DOHH2 (cell line): ENCODE measurements around the gene C20orf202.
"Not testable (repeated sequence)": the region's sequence is repeated elsewhere in the genome, so short reads cannot be mapped to it uniquely, and the experiment has no call there.

Experiments used
- H3F3A ChIP-seq: fragments of 200-600 bp; sonication (generic), shearing (Covaris generic); 2 replicates; pipeline ENCODE4 v1.6.0; 2016; ENCODE audit warnings: antibody characterized with exemption, mild to moderate bottlenecking; ENCODE audit not compliant: control insufficient read depth, insufficient read depth
- H3K27ac ChIP-seq: fragments of 200-600 bp; sonication (generic); 2 replicates; pipeline ENCODE4 v1.5.1; 2014; ENCODE audit warnings: low read depth, mild to moderate bottlenecking, low read length, moderate library complexity
- H3K27me3 ChIP-seq: fragments of 200-600 bp; sonication (generic); 2 replicates; pipeline ENCODE4 v1.6.1; 2014; ENCODE audit warnings: mild to moderate bottlenecking, low read length, mixed read lengths; ENCODE audit not compliant: control insufficient read depth
- H3K36me3 ChIP-seq: fragments of 200-600 bp; sonication (generic); 2 replicates; pipeline ENCODE4 v1.6.1; 2014; ENCODE audit warnings: mild to moderate bottlenecking, low read length, moderate library complexity, mixed read lengths; ENCODE audit not compliant: control insufficient read depth
- H3K4me1 ChIP-seq: fragments of 200-600 bp; sonication (generic); 2 replicates; pipeline ENCODE4 v1.6.1; 2014; ENCODE audit warnings: mild to moderate bottlenecking, low read length, mixed read lengths; ENCODE audit not compliant: control insufficient read depth
- H3K4me2 ChIP-seq: fragments of 200-600 bp; sonication (generic); 2 replicates; pipeline ENCODE4 v1.6.0; 2014; ENCODE audit warnings: mild to moderate bottlenecking, low read length, moderate library complexity
- H3K4me3 ChIP-seq: fragments of 200-600 bp; sonication (generic); 2 replicates; pipeline ENCODE4 v1.5.1; 2014; ENCODE audit warnings: mild to moderate bottlenecking, low read length, mixed read lengths
- H3K79me2 ChIP-seq: fragments of 200-600 bp; sonication (generic); 2 replicates; pipeline ENCODE4 v1.6.1; 2014; ENCODE audit warnings: mild to moderate bottlenecking, low read length, mixed read lengths; ENCODE audit not compliant: control insufficient read depth
- H3K9me2 ChIP-seq: fragments of 200-600 bp; sonication (generic); replicated peaks from 2 replicates; pipeline ENCODE4 v1.6.1; 2014; ENCODE audit warnings: mild to moderate bottlenecking, low read length, mixed read lengths; ENCODE audit not compliant: control insufficient read depth
- H3K9me3 ChIP-seq: fragments of 200-600 bp; sonication (generic); 2 replicates; pipeline ENCODE4 v1.6.1; 2014; ENCODE audit warnings: antibody characterized with exemption, low read length, mixed read lengths; ENCODE audit not compliant: control insufficient read depth, insufficient read depth
- H4K20me1 ChIP-seq: fragments of 200-600 bp; sonication (generic); 2 replicates; pipeline ENCODE4 v1.6.0; 2014; ENCODE audit warnings: low read depth, mild to moderate bottlenecking, antibody characterized with exemption, low read length, moderate library complexity; ENCODE audit not compliant: control insufficient read depth, insufficient read depth
- CTCF ChIP-seq: fragments of 200-600 bp; sonication (generic); IDR thresholded peaks from one replicate; pipeline ENCODE4 v1.5.1; 2014; ENCODE audit warnings: antibody characterized with exemption, mild to moderate bottlenecking, low read depth, low read length; ENCODE audit not compliant: poor library complexity, severe bottlenecking
- EZH2phosphoT487 ChIP-seq: fragments of 200-600 bp; sonication (generic); IDR thresholded peaks from 2 replicates; pipeline ENCODE4 v1.6.1; 2017; ENCODE audit warnings: borderline replicate concordance, mild to moderate bottlenecking, antibody characterized with exemption, low read length, moderate library complexity, mixed read lengths

The C20orf202 gene

DNA sequence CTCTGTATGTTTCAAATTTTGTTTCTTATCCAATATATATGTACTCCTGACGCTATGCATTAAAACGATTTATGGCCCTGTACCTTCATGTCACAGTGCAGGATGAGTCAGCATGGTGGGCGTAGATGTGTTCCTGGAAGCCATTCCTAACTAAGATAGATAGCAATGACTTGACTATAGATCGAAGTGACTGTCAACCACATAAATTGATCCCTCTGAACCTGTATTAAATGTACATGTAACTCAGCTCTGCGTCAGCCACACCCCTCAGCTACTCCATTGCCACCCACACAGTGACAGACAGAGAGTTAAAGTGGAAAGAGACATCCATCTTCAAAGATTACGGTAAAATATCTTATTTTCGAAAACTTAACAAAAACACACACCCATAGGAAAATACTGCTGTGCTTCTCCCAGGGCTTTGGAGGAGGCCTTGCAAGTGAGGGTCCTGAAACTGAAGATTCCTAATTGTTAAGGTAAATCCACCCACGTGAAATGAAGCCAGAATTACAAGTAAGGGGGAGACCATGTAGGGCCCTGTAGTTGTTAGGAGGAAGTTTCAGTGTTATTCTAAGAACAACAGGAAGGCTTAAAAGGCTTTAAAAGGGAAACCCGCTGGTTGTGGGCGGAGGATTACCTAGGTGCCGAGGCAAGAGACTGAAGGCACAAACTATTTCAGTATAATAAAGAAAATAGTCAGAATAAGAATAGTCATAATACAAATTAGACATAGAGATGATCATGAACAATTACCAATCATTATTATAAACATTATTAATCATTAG lies 12.3 kb downstream of the C20orf202 start:
- peaks cover 20% of the 10 kb centered on the region for H3K27me3 ChIP-seq
- H3K27ac ChIP-seq, result no peak overlapping the region
- no peaks in the 10 kb centered on the region for H3F3A ChIP-seq
- no peaks in the 10 kb centered on the region for H4K20me1 ChIP-seq
- no peaks in the 10 kb centered on the region for H3K36me3 ChIP-seq
- H3K4me3 ChIP-seq, result no peak overlapping the region
- H3K4me1 ChIP-seq, result no peaks in the 10 kb centered on the region
- TF ChIP-seq CTCF (no peak), EZH2phosphoT487 (no peak)
- H3K9me3 ChIP-seq, result no peaks in the 10 kb centered on the region
- H3K9me2 ChIP-seq, result no peaks in the 10 kb centered on the region
- no peaks in the 10 kb centered on the region for H3K79me2 ChIP-seq
- no peak overlapping the region for H3K4me2 ChIP-seq

DNA sequence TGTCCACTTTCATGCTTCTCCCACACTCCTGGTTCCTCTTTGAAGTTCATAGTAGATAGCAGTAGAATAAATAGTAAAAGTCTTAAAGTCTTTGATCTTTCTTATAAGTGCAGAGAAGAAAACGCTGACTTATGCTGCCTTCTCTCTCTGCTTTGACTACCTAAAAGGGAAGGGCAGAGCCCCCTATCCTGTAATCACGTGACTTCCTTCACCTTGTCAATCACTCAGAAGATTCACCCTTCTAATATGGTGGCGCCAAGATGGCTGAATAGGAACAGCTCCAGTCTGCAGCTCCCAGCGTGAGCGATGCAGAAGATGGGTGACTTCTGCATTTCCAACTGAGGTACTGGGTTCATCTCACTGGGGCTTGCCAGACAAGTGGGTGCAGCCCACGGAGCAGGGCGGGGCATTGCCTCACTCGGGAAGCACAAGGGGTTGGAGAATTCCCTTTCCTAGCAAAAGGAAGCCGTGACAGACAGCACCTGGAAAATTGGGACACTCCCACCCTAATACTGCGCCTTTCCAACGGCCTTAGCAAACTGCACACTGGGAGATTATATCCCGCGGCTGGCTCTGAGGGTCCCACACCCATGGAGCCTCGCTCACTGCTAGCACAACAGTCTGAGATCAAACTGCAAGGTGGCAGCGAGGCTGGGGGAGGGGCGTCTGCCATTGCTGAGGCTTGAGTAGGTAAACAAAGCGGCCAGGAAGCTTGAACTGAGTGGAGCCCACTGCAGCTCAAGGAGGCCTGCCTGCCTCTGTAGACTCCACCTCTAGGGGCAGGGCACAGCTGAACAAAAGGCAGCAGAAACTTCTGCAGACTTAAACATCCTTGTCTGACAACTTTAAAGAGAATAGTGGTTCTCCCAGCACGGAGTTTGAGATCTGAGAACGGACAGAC lies 13.5 kb downstream of the C20orf202 start:
- not testable (repeated sequence) for H3K27ac ChIP-seq, H3F3A ChIP-seq, H4K20me1 ChIP-seq, H3K36me3 ChIP-seq, H3K4me2 ChIP-seq, H3K9me3 ChIP-seq, H3K4me1 ChIP-seq, H3K4me3 ChIP-seq, H3K9me2 ChIP-seq, H3K79me2 ChIP-seq
- peaks cover 20% of the 10 kb centered on the region for H3K27me3 ChIP-seq

DNA sequence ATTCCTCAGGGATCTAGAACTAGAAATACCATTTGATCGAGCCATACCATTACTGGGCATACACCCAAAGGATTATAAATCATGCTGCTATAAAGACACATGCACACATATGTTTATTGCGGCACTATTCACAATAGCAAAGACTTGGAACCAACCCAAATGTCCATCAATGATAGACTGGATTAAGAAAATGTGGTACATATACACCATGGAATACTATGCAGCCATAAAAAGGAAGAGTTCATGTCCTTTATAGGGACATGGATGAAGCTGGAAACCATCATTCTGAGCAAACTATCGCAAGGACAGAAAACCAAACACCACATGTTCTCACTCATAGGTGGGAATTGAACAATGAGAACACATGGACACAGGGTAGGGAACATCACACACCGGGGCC lies 19.5 kb downstream of the C20orf202 start:
- not testable (repeated sequence) for H3F3A ChIP-seq, H3K36me3 ChIP-seq, H3K4me2 ChIP-seq, H3K9me2 ChIP-seq, H3K4me1 ChIP-seq, H4K20me1 ChIP-seq, H3K27ac ChIP-seq, H3K4me3 ChIP-seq, H3K9me3 ChIP-seq, H3K79me2 ChIP-seq
- peaks cover 13% of the 10 kb centered on the region for H3K27me3 ChIP-seq

DNA sequence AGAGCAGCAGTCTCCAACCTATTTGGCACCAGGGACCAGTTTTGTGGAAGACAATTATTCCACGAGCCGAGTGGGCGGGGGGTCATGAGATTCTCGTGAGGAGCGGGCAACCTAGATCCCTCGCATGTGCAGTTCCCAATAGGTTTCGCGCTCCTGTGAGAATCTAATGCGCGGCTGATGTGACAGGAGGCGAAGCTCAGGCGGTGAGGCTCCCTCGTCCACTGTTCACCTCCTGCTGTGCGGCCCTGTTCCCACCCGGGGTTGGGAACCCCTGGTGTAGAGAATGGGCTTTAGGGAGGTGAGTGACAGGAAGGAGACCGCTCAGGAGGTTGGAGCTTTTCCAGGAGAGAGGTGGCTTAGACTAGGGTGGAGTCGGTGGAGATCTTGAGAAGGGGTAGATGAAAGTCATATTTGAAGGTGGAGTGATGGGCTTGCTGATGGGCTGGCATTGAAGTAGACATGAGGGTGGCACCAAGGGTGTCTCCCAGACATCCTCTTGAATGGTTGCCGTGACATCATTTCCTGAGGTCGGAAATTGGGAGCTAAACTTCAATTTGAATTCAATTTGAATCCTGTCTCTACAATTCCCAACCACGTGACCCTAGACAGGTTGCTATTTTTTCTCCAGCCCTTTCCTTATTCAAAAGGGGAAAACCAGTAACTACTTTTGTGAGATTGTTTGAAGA lies 21.1 kb downstream of the C20orf202 start:
- H3K9me2 ChIP-seq, result no peaks in the 10 kb centered on the region
- H3K4me2 ChIP-seq, result no peak overlapping the region
- H3K4me1 ChIP-seq, result no peaks in the 10 kb centered on the region
- H3K4me3 ChIP-seq, result no peak overlapping the region
- H3K27me3 ChIP-seq, result peaks cover 20% of the 10 kb centered on the region
- TF ChIP-seq EZH2phosphoT487, result no peak
- TF ChIP-seq CTCF, result no peak
- H3K79me2 ChIP-seq, result no peaks in the 10 kb centered on the region
- no peaks in the 10 kb centered on the region for H3K9me3 ChIP-seq
- H3K27ac ChIP-seq, result no peak overlapping the region
- H3F3A ChIP-seq, result no peaks in the 10 kb centered on the region
- H4K20me1 ChIP-seq, result no peaks in the 10 kb centered on the region
- no peaks in the 10 kb centered on the region for H3K36me3 ChIP-seq
